Activated T-cell treated with anti-CD3 and anti-CD28 coated beads, Interleukin-2, amount 50 U/mL, for 72 hours (primary cell): ENCODE results near the gene PRRT2. TPM values are rescaled to one million over a fixed set of nuclear protein-coding genes. Genes with fewer than 3 reads are reported as not detected.
"Not testable (repeated sequence)": the region's sequence is repeated elsewhere in the genome, so short reads cannot be mapped to it uniquely, and the experiment has no call there.

Source experiments
- ATAC-seq, 2 donors: fragments of 150-1000 bp; cut with Tn5 transposase; replicated peaks in 1 of 2; 2 replicates each; pipeline ENCODE4 v1.10.0; 2021; ENCODE audit warnings: moderate library complexity in 2 of 2, mild to moderate bottlenecking in 1 of 2
- DNase-seq, 2 donors: peaks; one replicate each; pipeline ENCODE4 v3.0.0; 2021 to 2022; ENCODE audit warnings: mixed read lengths in 1 of 2
- H3K27ac Mint-ChIP-seq: one replicate; pipeline ENCODE4 v1.8.0; 2022; ENCODE audit warnings: mild to moderate bottlenecking, moderate library complexity, mixed read lengths
- H3K27me3 Mint-ChIP-seq: one replicate; pipeline ENCODE4 v1.8.0; 2022; ENCODE audit warnings: low read depth, mixed read lengths
- H3K36me3 Mint-ChIP-seq, 2 donors: one replicate each; pipeline ENCODE4 v1.8.0; 2022; ENCODE audit warnings: mixed read lengths in 2 of 2, mild to moderate bottlenecking in 1 of 2; ENCODE audit not compliant: insufficient read depth in 2 of 2
- H3K4me1 Mint-ChIP-seq: one replicate; pipeline ENCODE4 v1.8.0; 2022; ENCODE audit warnings: low read depth, mixed read lengths
- H3K4me3 Mint-ChIP-seq, 2 donors: one replicate each; pipeline ENCODE4 v1.8.0; 2022; ENCODE audit warnings: mild to moderate bottlenecking in 2 of 2, mixed read lengths in 2 of 2, moderate library complexity in 2 of 2
- H3K9me3 Mint-ChIP-seq, 2 donors: one replicate each; pipeline ENCODE4 v1.8.0; 2022; ENCODE audit warnings: mixed read lengths in 2 of 2
- total RNA-seq, 2 donors: library from RNA; stranded (reverse); gene quantifications; one replicate each; pipeline ENCODE4 v1.2.3, GENCODE V29; 2022

The PRRT2 gene
- total RNA-seq, 2 donors from 2014 or later, result 2.4 to 2.8 TPM

GRCh38 chr16:29820730-29821642 is 9.0 kb downstream of the PRRT2 start:
- DNase-seq (peak; percentile 74 to 77), ATAC-seq (peak; percentile 46 to 59)
- no peaks in the 10 kb centered on the region for H3K9me3 Mint-ChIP-seq
- H3K4me3 Mint-ChIP-seq, result peak overlapping the region; percentile 83 to 97
- H3K27me3 Mint-ChIP-seq, result no peaks in the 10 kb centered on the region
- peaks cover 78% of the 10 kb centered on the region for H3K4me1 Mint-ChIP-seq
- H3K27ac Mint-ChIP-seq, result peak overlapping the region; percentile 97
- H3K36me3 Mint-ChIP-seq, result peaks cover 15 to 30% of the 10 kb centered on the region in 2 donors

- Mint-ChIP-seq H3K4me1 (peaks cover 84% of the 10 kb centered on the region), H3K4me3 (peak overlapping the region; percentile 83 to 97), H3K27me3 (no peaks in the 10 kb centered on the region), H3K9me3 (no peaks in the 10 kb centered on the region), H3K36me3 (peaks cover 15 to 29% of the 10 kb centered on the region in 2 donors), H3K27ac (peak overlapping the region; percentile 97)
- no peak for DNase-seq
- ATAC-seq, result no peak
These were observed 9.7 kb downstream of the PRRT2 start for GRCh38 chr16:29821643-29822115.

- H3K27ac Mint-ChIP-seq, result peak overlapping the region; percentile 94
- peaks cover 7 to 11% of the 10 kb centered on the region in 2 donors for H3K36me3 Mint-ChIP-seq
- no peaks in the 10 kb centered on the region for H3K27me3 Mint-ChIP-seq
- peak overlapping the region; percentile 72 to 75 for H3K4me3 Mint-ChIP-seq
- ATAC-seq (no peak), DNase-seq (no peak)
- peaks cover 69% of the 10 kb centered on the region for H3K4me1 Mint-ChIP-seq
- H3K9me3 Mint-ChIP-seq, result no peaks in the 10 kb centered on the region
These were observed 12.7 kb downstream of the PRRT2 start for GRCh38 chr16:29824589-29825144.

GRCh38 chr16:29825145-29826044 is 13.4 kb downstream of the PRRT2 start:
- peak; percentile 73 to 74 for DNase-seq
- Mint-ChIP-seq H3K27me3 (no peaks in the 10 kb centered on the region), H3K4me3 (peak overlapping the region; percentile 72 to 75), H3K4me1 (peaks cover 64% of the 10 kb centered on the region), H3K9me3 (no peaks in the 10 kb centered on the region), H3K27ac (peak overlapping the region; percentile 94), H3K36me3 (peaks cover 5 to 7% of the 10 kb centered on the region in 2 donors)
- ATAC-seq, result peak; percentile 70 to 73

GRCh38 chr16:29826342-29826695 is 14.3 kb downstream of the PRRT2 start:
- no peaks in the 10 kb centered on the region for H3K9me3 Mint-ChIP-seq
- peaks cover 64% of the 10 kb centered on the region for H3K4me1 Mint-ChIP-seq
- ATAC-seq (no peak), DNase-seq (no peak)
- H3K27ac Mint-ChIP-seq, result no peak overlapping the region
- peaks cover 0 to 3% of the 10 kb centered on the region in 2 donors for H3K36me3 Mint-ChIP-seq
- H3K27me3 Mint-ChIP-seq, result no peaks in the 10 kb centered on the region
- H3K4me3 Mint-ChIP-seq, result peak overlapping the region; percentile 72 to 75

- peaks cover 34% of the 10 kb centered on the region for H3K4me1 Mint-ChIP-seq
- H3K4me3 Mint-ChIP-seq, result no peak overlapping the region
- no peak for ATAC-seq
- no peak overlapping the region for H3K27ac Mint-ChIP-seq
- H3K27me3 Mint-ChIP-seq, result no peaks in the 10 kb centered on the region
- peaks cover 6 to 9% of the 10 kb centered on the region in 2 donors for H3K36me3 Mint-ChIP-seq
- no peaks in the 10 kb centered on the region for H3K9me3 Mint-ChIP-seq
- DNase-seq, result no peak
These were observed 18.8 kb downstream of the PRRT2 start for GRCh38 chr16:29830774-29831173.

- no peaks in the 10 kb centered on the region for H3K27me3 Mint-ChIP-seq
- no peak overlapping the region for H3K27ac Mint-ChIP-seq
- ATAC-seq, result no peak
- H3K4me3 Mint-ChIP-seq, result no peak overlapping the region
- H3K4me1 Mint-ChIP-seq, result peaks cover 27% of the 10 kb centered on the region
- peaks cover 6 to 12% of the 10 kb centered on the region in 2 donors for H3K36me3 Mint-ChIP-seq
- DNase-seq, result no peak
- H3K9me3 Mint-ChIP-seq, result no peaks in the 10 kb centered on the region
These were observed 19.5 kb downstream of the PRRT2 start for GRCh38 chr16:29831490-29831889.

- DNase-seq, H3K27ac Mint-ChIP-seq, ATAC-seq, H3K4me3 Mint-ChIP-seq, H3K27me3 Mint-ChIP-seq, H3K9me3 Mint-ChIP-seq: not testable (repeated sequence)
- H3K36me3 Mint-ChIP-seq, result peaks cover 9 to 17% of the 10 kb centered on the region in 2 donors
- H3K4me1 Mint-ChIP-seq, result peaks cover 11% of the 10 kb centered on the region
These were observed 21.2 kb downstream of the PRRT2 start for GRCh38 chr16:29833219-29833618.

GRCh38 chr16:29834079-29834478 is 22.1 kb downstream of the PRRT2 start:
- Mint-ChIP-seq H3K27ac (no peak overlapping the region), H3K9me3 (no peaks in the 10 kb centered on the region), H3K4me1 (peaks cover 11% of the 10 kb centered on the region), H3K36me3 (peaks cover 9 to 17% of the 10 kb centered on the region in 2 donors), H3K27me3 (no peaks in the 10 kb centered on the region), H3K4me3 (no peak overlapping the region)
- ATAC-seq (no peak), DNase-seq (no peak)

- Mint-ChIP-seq H3K36me3 (peaks cover 9 to 21% of the 10 kb centered on the region in 2 donors), H3K4me1 (peaks cover 11% of the 10 kb centered on the region)
- no peak for DNase-seq
These were observed 23.9 kb downstream of the PRRT2 start for GRCh38 chr16:29835926-29836325.

GRCh38 chr16:29836623-29837022 is 24.6 kb downstream of the PRRT2 start:
- no peaks in the 10 kb centered on the region for H3K9me3 Mint-ChIP-seq
- DNase-seq, result no peak
- no peak overlapping the region for H3K27ac Mint-ChIP-seq
- no peak overlapping the region for H3K4me3 Mint-ChIP-seq
- no peaks in the 10 kb centered on the region for H3K27me3 Mint-ChIP-seq
- H3K4me1 Mint-ChIP-seq, result peaks cover 11% of the 10 kb centered on the region
- ATAC-seq, result no peak
- peaks cover 12 to 21% of the 10 kb centered on the region in 2 donors for H3K36me3 Mint-ChIP-seq

More at GRCh38 chr16:29835926-29836325, 23.9 kb downstream of the PRRT2 start:
- Mint-ChIP-seq H3K9me3 (no peaks in the 10 kb centered on the region), H3K27ac (no peak overlapping the region), H3K4me3 (no peak overlapping the region), H3K27me3 (no peaks in the 10 kb centered on the region)
- no peak for ATAC-seq

- H3K27ac Mint-ChIP-seq, result no peak overlapping the region
- peaks cover 8 to 17% of the 10 kb centered on the region in 2 donors for H3K36me3 Mint-ChIP-seq
- no peak for DNase-seq
- H3K4me3 Mint-ChIP-seq, result no peak overlapping the region
- peaks cover 11% of the 10 kb centered on the region for H3K4me1 Mint-ChIP-seq
- H3K9me3 Mint-ChIP-seq, result no peaks in the 10 kb centered on the region
- no peak for ATAC-seq
- H3K27me3 Mint-ChIP-seq, result no peaks in the 10 kb centered on the region
These were observed 25.8 kb downstream of the PRRT2 start for GRCh38 chr16:29837841-29838240.
